ENCODE measurements around the gene SAMD4A. TPM values are rescaled to one million over a fixed set of nuclear protein-coding genes. Genes with fewer than 3 reads are reported as not detected.

The SAMD4A gene
- total RNA-seq, 4 donors from 2014 or later: 7.9 to 18.7 (median 14.4) TPM

DNA sequence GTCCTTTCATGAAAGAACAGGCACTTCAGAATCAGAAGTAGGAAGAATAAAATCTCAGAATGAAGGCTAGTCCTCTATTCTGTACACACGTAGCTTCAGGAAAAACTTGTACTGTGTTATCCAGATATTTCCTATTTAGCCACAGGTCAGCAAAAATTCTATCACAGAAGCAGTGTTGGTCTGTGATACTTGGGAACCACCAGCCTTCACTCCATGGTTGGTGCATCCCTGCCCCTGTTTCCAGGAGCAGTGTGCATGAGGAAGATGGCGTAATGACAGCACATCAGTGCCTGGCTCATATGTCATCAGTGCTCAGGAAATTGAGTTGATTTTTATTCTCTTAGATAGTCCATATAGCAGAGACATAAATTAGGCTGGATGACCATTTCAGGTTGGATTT is 87.7 kb downstream of the SAMD4A start:
- no peak for DNase-seq (ENCODE audit: low spot score in 2 of 2)
- TF ChIP-seq, protein P1, sequence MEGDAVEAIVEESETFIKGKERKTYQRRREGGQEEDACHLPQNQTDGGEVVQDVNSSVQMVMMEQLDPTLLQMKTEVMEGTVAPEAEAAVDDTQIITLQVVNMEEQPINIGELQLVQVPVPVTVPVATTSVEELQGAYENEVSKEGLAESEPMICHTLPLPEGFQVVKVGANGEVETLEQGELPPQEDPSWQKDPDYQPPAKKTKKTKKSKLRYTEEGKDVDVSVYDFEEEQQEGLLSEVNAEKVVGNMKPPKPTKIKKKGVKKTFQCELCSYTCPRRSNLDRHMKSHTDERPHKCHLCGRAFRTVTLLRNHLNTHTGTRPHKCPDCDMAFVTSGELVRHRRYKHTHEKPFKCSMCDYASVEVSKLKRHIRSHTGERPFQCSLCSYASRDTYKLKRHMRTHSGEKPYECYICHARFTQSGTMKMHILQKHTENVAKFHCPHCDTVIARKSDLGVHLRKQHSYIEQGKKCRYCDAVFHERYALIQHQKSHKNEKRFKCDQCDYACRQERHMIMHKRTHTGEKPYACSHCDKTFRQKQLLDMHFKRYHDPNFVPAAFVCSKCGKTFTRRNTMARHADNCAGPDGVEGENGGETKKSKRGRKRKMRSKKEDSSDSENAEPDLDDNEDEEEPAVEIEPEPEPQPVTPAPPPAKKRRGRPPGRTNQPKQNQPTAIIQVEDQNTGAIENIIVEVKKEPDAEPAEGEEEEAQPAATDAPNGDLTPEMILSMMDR (IDR thresholded peaks at IDR 0.05): no peak
- TF ChIP-seq POLR2A (IDR thresholded peaks at IDR 0.05): no peak
- intact Hi-C loops (cut with DNase I; ENCODE audit: low total_unique reads): loop anchor here (1.0 kb wide), 1 partner anchor 41 kb away; no protein-coding TSS in a partner anchor
- H3K4me3 ChIP-seq (ENCODE audit: low read depth, poor library complexity, severe bottlenecking): no peak overlapping the region
- 84 to 86% methylated on average over 2 of the region's 2 CpGs for WGBS, 2 donors

DNA sequence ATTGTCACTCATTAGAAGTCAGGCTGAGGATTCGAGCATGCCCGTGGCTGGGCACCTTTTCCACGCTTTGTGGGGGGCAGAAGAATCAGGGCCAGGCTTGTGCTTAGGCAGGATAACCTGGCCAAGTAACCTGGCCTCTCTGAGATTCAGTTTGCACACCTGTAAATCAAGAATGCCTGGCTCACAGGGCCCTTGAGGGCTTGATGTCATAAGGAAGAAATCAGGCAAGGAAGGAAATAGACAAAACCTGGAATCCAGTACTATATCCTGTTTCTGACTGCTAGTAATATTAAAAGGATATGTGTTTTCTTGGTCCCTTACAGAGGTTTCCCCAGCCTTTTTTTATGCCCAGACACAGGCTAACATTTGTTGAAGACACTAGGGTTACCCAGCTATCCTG is 91.9 kb downstream of the SAMD4A start:
- 66 to 94% methylated on average over 3 of the region's 3 CpGs for WGBS, 2 donors
- intact Hi-C loops (cut with DNase I; ENCODE audit: low total_unique reads): no loop called here
- peak in 1 of 2 donors; percentile 63 for DNase-seq (ENCODE audit: low spot score in 2 of 2)
- H3K4me3 ChIP-seq (ENCODE audit: low read depth, poor library complexity, severe bottlenecking): no peak overlapping the region
- TF ChIP-seq, protein P1 (IDR thresholded peaks at IDR 0.05): no peak
- TF ChIP-seq POLR2A (IDR thresholded peaks at IDR 0.05): no peak

DNA sequence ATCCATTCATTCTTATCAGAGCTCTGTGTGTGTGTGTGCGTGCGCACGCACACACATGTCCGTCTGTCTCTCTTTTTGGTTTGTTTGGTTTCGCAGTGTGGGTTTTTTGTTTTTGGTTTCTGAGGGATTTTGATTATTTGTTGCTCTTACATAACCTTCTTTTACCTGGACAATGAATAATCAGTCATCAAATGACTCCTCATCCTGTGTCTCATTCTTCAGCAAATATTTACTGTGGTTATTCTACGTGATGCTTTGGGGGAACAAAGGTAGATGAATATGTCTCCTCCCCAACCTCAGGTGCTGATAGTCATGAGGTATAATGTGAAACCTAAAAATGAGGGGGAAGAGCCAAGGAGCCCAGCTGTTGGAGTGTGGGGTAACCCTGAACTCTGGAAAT is 92.4 kb downstream of the SAMD4A start:
- peak in 1 of 2 donors; percentile 8 for DNase-seq (ENCODE audit: low spot score in 2 of 2)
- TF ChIP-seq, protein P1 (IDR thresholded peaks at IDR 0.05): no peak
- no peak for TF ChIP-seq POLR2A (IDR thresholded peaks at IDR 0.05)
- whole genome bisulfite sequencing, 2 donors: 76 to 77% methylated on average over 6 of the region's 6 CpGs
- no peak overlapping the region for H3K4me3 ChIP-seq (ENCODE audit: low read depth, poor library complexity, severe bottlenecking)
- intact Hi-C loops (cut with DNase I; ENCODE audit: low total_unique reads): no loop called here

DNA sequence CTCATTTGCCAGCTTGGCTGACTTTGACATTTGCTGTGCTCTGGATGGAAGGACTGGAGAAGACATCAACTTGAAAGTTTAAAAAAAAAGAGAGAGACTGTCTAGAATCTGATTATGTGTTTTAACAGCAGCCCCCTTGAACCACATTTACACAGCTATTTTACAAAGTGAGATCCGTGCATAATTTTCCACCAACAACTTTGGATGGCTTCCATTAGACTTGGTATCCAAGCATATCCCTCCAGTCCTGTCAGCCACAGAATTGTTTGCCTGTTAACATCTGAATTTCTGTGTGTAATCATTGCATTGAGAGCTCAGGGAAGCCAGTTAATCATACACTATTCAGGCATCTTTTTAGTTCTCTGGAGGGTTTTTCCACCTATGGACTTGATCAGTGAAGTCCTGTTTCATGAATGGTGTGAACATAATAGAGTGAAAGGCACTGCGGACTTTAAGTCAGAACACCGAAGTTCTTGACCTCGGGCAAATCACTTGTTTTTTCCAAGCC is 93.7 kb downstream of the SAMD4A start:
- intact Hi-C loops (cut with DNase I; ENCODE audit: low total_unique reads): no loop called here
- WGBS, 2 donors: 78 to 80% methylated on average over 4 of the region's 4 CpGs
- DNase-seq (ENCODE audit: low spot score in 2 of 2): no peak
- no peak overlapping the region for H3K4me3 ChIP-seq (ENCODE audit: low read depth, poor library complexity, severe bottlenecking)
- TF ChIP-seq POLR2A (IDR thresholded peaks at IDR 0.05): no peak
- TF ChIP-seq, protein P1 (IDR thresholded peaks at IDR 0.05): no peak

DNA sequence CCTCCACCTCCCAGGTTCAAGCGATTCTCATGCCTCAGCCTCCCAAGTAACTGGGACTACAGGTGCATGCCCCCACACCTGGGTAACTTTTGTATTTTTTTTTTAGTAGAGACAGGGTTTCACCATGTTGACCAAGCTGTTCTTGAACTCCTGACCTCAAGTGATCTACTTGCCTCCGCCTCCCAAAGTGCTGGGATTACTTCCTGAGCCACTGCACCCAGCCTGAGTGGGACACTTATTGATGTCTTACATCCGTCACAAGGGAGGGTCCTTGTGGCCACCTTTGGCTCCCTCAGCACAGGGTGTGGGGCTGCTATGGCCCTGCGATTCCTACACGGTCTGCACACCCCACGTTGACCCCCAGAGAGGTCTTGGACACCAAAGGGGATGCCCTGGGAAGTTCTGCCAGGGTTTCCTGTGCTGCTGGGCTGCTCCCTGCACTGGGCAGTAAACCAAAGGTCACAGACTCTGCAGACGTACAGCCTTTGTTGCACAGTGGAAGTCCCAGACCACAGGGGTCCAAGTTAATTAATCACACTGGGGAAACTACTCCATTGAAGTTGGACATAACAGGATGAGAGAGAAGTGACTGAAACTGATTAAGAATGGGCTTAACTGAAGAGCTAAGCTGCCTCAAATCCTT is 95.7 kb downstream of the SAMD4A start:
- H3K4me3 ChIP-seq (ENCODE audit: low read depth, poor library complexity, severe bottlenecking): no peak overlapping the region
- peak in 1 of 2 donors; percentile 54 for DNase-seq (ENCODE audit: low spot score in 2 of 2)
- no peak for TF ChIP-seq POLR2A (IDR thresholded peaks at IDR 0.05)
- TF ChIP-seq, protein P1 (IDR thresholded peaks at IDR 0.05): no peak
- 73 to 83% methylated on average over 7 of the region's 7 CpGs for WGBS, 2 donors
- intact Hi-C loops (cut with DNase I; ENCODE audit: low total_unique reads): no loop called here

DNA sequence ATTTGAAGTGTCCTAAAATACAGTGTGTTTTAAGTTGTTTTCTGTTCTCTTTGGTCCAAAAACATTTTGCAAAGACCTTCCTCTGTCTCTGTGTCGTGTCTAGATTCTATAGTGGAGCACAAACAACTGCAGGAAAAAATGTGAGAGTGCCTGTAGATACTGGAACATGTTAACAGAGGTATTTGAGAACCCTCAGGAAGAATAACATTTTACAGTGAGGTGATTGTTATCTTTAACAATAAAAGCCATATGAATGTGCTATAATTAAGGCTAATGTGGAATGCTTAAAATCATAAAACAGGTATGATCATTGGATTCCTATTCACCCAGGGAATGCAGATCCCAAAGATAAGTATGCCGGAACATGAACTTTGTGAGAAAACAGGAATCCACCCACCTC is 98.0 kb downstream of the SAMD4A start:
- WGBS, 2 donors: 53 to 56% methylated on average over 2 of the region's 2 CpGs
- intact Hi-C loops (cut with DNase I; ENCODE audit: low total_unique reads): no loop called here
- no peak overlapping the region for H3K4me3 ChIP-seq (ENCODE audit: low read depth, poor library complexity, severe bottlenecking)
- no peak for TF ChIP-seq POLR2A (IDR thresholded peaks at IDR 0.05)
- TF ChIP-seq, protein P1 (IDR thresholded peaks at IDR 0.05): no peak
- no peak for DNase-seq (ENCODE audit: low spot score in 2 of 2)

Data from lower leg skin (tissue), 4 donors.